Hematopoietic multipotent progenitor cell treated with erythropoietin and hydrocortisone succinate and interleukin-3 and kit ligand, for 8 days (in vitro differentiated cells): ENCODE results near the gene UBE2D1.
"Not testable (repeated sequence)": the region's sequence is repeated elsewhere in the genome, so short reads cannot be mapped to it uniquely, and the experiment has no call there.

Experiments used
- DNase-seq: peaks from one replicate; pipeline ENCODE4 v3.0.0-alpha.2; 2015

UBE2D1 gene

GRCh38 chr10:58384544-58384998 is 49.8 kb downstream of the UBE2D1 start:
- DNase-seq = no peak

GRCh38 chr10:58384999-58385783 is 50.4 kb downstream of the UBE2D1 start, which contains the start of gene TFAM:
TSS of gene TFAM (plus strand) at chr10:58385410. CDS start at chr10:58385548, 138 bp downstream.
- peak; percentile 88 for DNase-seq

GRCh38 chr10:58385784-58386112 is 50.9 kb downstream of the UBE2D1 start:
- peak; percentile 54 for DNase-seq

- DNase-seq = no peak
Observed at GRCh38 chr10:58389024-58389423, 54.2 kb downstream of the UBE2D1 start.

GRCh38 chr10:58393317-58393716 is 58.5 kb downstream of the UBE2D1 start:
- DNase-seq = no peak

- no peak for DNase-seq
Observed at GRCh38 chr10:58394471-58394870, 59.7 kb downstream of the UBE2D1 start.

- no peak for DNase-seq
Observed at GRCh38 chr10:58396057-58396456, 61.3 kb downstream of the UBE2D1 start.

GRCh38 chr10:58397830-58398229 is 63.0 kb downstream of the UBE2D1 start:
- DNase-seq = no peak

GRCh38 chr10:58399410-58399809 is 64.6 kb downstream of the UBE2D1 start:
- DNase-seq = no peak

- DNase-seq = no peak
Observed at GRCh38 chr10:58400609-58401008, 65.8 kb downstream of the UBE2D1 start.

GRCh38 chr10:58404001-58404400 is 69.2 kb downstream of the UBE2D1 start:
- no peak for DNase-seq

GRCh38 chr10:58409956-58410610 is 75.3 kb downstream of the UBE2D1 start:
- no peak for DNase-seq

GRCh38 chr10:58412502-58412961 is 77.7 kb downstream of the UBE2D1 start:
- no peak for DNase-seq

- no peak for DNase-seq
Observed at GRCh38 chr10:58414270-58415041, 79.7 kb downstream of the UBE2D1 start.

GRCh38 chr10:58415757-58416156 is 81.0 kb downstream of the UBE2D1 start:
- no peak for DNase-seq

GRCh38 chr10:58417902-58418301 is 83.1 kb downstream of the UBE2D1 start:
- not testable (repeated sequence) for DNase-seq
